HG02973 (cell line): ENCODE measurements around the gene VCY1B.
"Not testable (repeated sequence)": the region's sequence is repeated elsewhere in the genome, so short reads cannot be mapped to it uniquely, and the experiment has no call there.

Experiments
- ATAC-seq: cut with Tn5 transposase; IDR thresholded peaks from one replicate; pipeline ENCODE4 v1.9.1; 2021; ENCODE audit warnings: moderate library complexity; ENCODE audit not compliant: unreplicated experiment

Gene VCY1B

GRCh38 chrY:14055927-14056326, at the start of gene VCY1B:
Gene VCY1B (plus strand): TSS chrY:14056227. CDS start chrY:14056290, 63 bp downstream.
- ATAC-seq, result not testable (repeated sequence)

GRCh38 chrY:14011916-14012315, 44.1 kb upstream of the VCY1B start:
- not testable (repeated sequence) for ATAC-seq

GRCh38 chrY:14030395-14030794, 25.6 kb upstream of the VCY1B start:
- ATAC-seq, result not testable (repeated sequence)

- no peak for ATAC-seq
These were observed 29.9 kb downstream of the VCY1B start for GRCh38 chrY:14085877-14086276.
